HS-5 (cell line): ENCODE results near the gene CCDC121.

ENCODE experiments used
- DNase-seq: peaks from one replicate; pipeline ENCODE4 v3.0.0-alpha.2; 2012; ENCODE audit warnings: low read depth

The CCDC121 gene

GRCh38 chr2:27582129-27582694, 46.6 kb downstream of the CCDC121 start:
- no peak for DNase-seq

- DNase-seq: no peak
These were observed 47.2 kb downstream of the CCDC121 start for GRCh38 chr2:27581417-27582128.
